GM12878 (cell line): ENCODE measurements around the gene SLC36A4. TPM values are rescaled to one million over a fixed set of nuclear protein-coding genes. Genes with fewer than 3 reads are reported as not detected.

Experiments used
- ATAC-seq: fragments of 200-7000 bp; cut with Tn5 transposase; 3 replicates; pipeline ENCODE4 v1.9.1; 2020; ENCODE audit warnings: mild to moderate bottlenecking, moderate library complexity
- BruUV-seq: library from RNA; stranded (reverse); fragments of 400-500 nt; replicated peaks from 2 replicates; lab custom pipeline; 2021; lab: Mats Ljungman, UMichigan
- CTCF ChIA-PET: fragments of 300-600 bp; sonication (Branson Sonifier 250); formaldehyde crosslinking; extraction: SDS; loops from one replicate; lab custom pipeline; 2021; ENCODE audit warnings: inconsistent platforms; lab: Yijun Ruan, JAX
- POLR2A ChIA-PET: fragments of 350-600 bp; formaldehyde crosslinking; extraction: SDS; loops from one replicate; lab custom pipeline; 2021; ENCODE audit warnings: inconsistent platforms; lab: Charles Lee
- RAD21 ChIA-PET: fragments of 300-600 bp; sonication (Branson Sonifier 250); formaldehyde crosslinking; loops from one replicate; lab custom pipeline; 2023; ENCODE audit warnings: antibody characterized with exemption; ENCODE audit not compliant: unreplicated experiment; lab: Charles Lee
- SMC1A ChIA-PET: fragments of 300-600 bp; sonication (Branson Sonifier 250); formaldehyde crosslinking; loops from one replicate; lab custom pipeline; 2023; ENCODE audit not compliant: unreplicated experiment, uncharacterized antibody; lab: Charles Lee
- DNase-seq: peaks from one replicate; pipeline ENCODE4 v3.0.0-alpha.2; 2011; ENCODE audit warnings: low read depth, low spot score
- FAIRE-seq: peaks from 3 replicates; lab custom pipeline; 2011; peaks lifted over from hg19 to GRCh38; lab: Jason Lieb, UNC
- H2AFZ ChIP-seq: 2 replicates; pipeline ENCODE4 v1.6.0; 2011; ENCODE audit warnings: low read depth, low read length, control low read depth; ENCODE audit not compliant: control insufficient read depth
- H3K27ac ChIP-seq: 2 replicates; pipeline ENCODE4 v1.5.1; 2011; ENCODE audit warnings: control low read depth; ENCODE audit not compliant: control insufficient read depth, insufficient read depth
- H3K27me3 ChIP-seq, 2 experiments: replicated peaks in 1 of 2; 2 replicates each; pipeline versions ENCODE4 v1.6.0 to v1.6.1; 2011; ENCODE audit warnings: low read length in 1 of 2; ENCODE audit not compliant: control insufficient read depth in 2 of 2, insufficient read depth in 2 of 2
- H3K36me3 ChIP-seq, 2 experiments: 2 replicates each; pipeline ENCODE4 v1.5.1; 2011; ENCODE audit warnings: low read length in 1 of 2; ENCODE audit not compliant: control insufficient read depth in 2 of 2, insufficient read depth in 2 of 2
- H3K4me1 ChIP-seq: 2 replicates; pipeline ENCODE4 v1.6.1; 2011; ENCODE audit warnings: mild to moderate bottlenecking, low read length, moderate library complexity, mixed read lengths; ENCODE audit not compliant: control insufficient read depth, insufficient read depth
- H3K4me2 ChIP-seq: 2 replicates; pipeline ENCODE4 v1.6.0; 2011; ENCODE audit warnings: control low read depth; ENCODE audit not compliant: control insufficient read depth, insufficient read depth
- H3K4me3 ChIP-seq: fragments of 200-600 bp; sonication (generic); 2 replicates; pipeline ENCODE4 v1.5.1; 2016
- H3K79me2 ChIP-seq: 2 replicates; pipeline ENCODE4 v1.6.0; 2011; ENCODE audit warnings: low read length; ENCODE audit not compliant: control insufficient read depth, insufficient read depth
- H3K9ac ChIP-seq: 2 replicates; pipeline ENCODE4 v1.8.0; 2011; ENCODE audit warnings: low read length, control low read depth, mixed read lengths; ENCODE audit not compliant: control insufficient read depth, insufficient read depth
- H3K9me3 ChIP-seq: replicated peaks from 3 replicates; pipeline ENCODE4 v1.5.1; 2011; ENCODE audit warnings: mild to moderate bottlenecking, low read length; ENCODE audit not compliant: control insufficient read depth, insufficient read depth
- H4K20me1 ChIP-seq: 2 replicates; pipeline ENCODE4 v1.6.0; 2011; ENCODE audit not compliant: control insufficient read depth, insufficient read depth
- CHD2 ChIP-seq: IDR thresholded peaks from 2 replicates; pipeline ENCODE4 v1.6.1; 2011; ENCODE audit warnings: low read depth, low read length, improper control_type of control experiment, borderline replicate concordance
- CHD4 ChIP-seq: fragments of 200-600 bp; sonication (generic); IDR thresholded peaks from 2 replicates; pipeline ENCODE4 v1.6.1; 2016; ENCODE audit warnings: mild to moderate bottlenecking
- JUNB ChIP-seq: IDR thresholded peaks from 2 replicates; pipeline ENCODE4 v1.6.1; 2016; ENCODE audit warnings: antibody characterized with exemption, mild to moderate bottlenecking
- NR2C2 ChIP-seq: IDR thresholded peaks from 2 replicates; pipeline ENCODE4 v1.6.1; 2011; ENCODE audit warnings: borderline replicate concordance, low read depth; ENCODE audit not compliant: control insufficient read depth, insufficient read length
- PRDM15 ChIP-seq: fragments of 450-650 bp; formaldehyde crosslinking; IDR thresholded peaks from 2 replicates; pipeline ENCODE4 v1.4.0; 2020; ENCODE audit warnings: mild to moderate bottlenecking, moderate library complexity
- SMAD5 ChIP-seq: IDR thresholded peaks from 2 replicates; pipeline ENCODE4 v1.6.1; 2016; ENCODE audit warnings: antibody characterized with exemption, low read depth
- ZSCAN29 ChIP-seq: fragments of 450-650 bp; IDR thresholded peaks from 2 replicates; pipeline ENCODE4 v1.6.1; 2017; ENCODE audit warnings: mild to moderate bottlenecking, moderate library complexity
- in situ Hi-C: fragments of 300-500 bp; cut with MboI; formaldehyde crosslinking; loops from 9 replicates; pipeline ENCODE4 v1.14.3; 2018; ENCODE audit warnings: mixed read lengths
- intact Hi-C: fragments of 100-400 bp; cut with micrococcal nuclease; formaldehyde crosslinking; loops from one replicate; pipeline ENCODE4 v1.14.2; 2022; ENCODE audit not compliant: unreplicated experiment
- polyA plus RNA-seq, 11 experiments: library from polyadenylated mRNA; depleted of rRNA in 4 of 11; unstranded in 6 of 11; stranded (reverse) in 5 of 11; fragments of >200 nt; fragmentation: Nextera tagmentation in 4 of 11; fragmentation: Illumina TruSeq in 1 of 11; extraction: Ambion mirVana in 4 of 11; extraction: Trizol in 1 of 11; gene quantifications; 1 replicate in 1 of 11; 2 replicates in 10 of 11; pipeline versions ENCODE4 v1.2.1 to v1.2.3, GENCODE V29; 2011 to 2016; ENCODE audit warnings: inconsistent platforms in 2 of 11, missing spikeins in 2 of 11, low read depth in 1 of 11
- total RNA-seq, 4 experiments: library from RNA; depleted of rRNA in 3 of 4; stranded (reverse); fragments of >200 nt in 3 of 4; fragmentation: Illumina TruSeq in 1 of 4; extraction: Trizol in 1 of 4; gene quantifications; 2 replicates each; pipeline versions ENCODE4 v1.2.1 to v1.2.3, GENCODE V29; 2013 to 2021

The SLC36A4 gene
- total and polyA plus RNA-seq, 10 of the 15 experiments (the other 5 are each of a cell fraction or from before 2014, with no cell fraction given) = 1.4 to 12.5 (median 5.2) TPM

GRCh38 chr11:93220078-93220477 lies 22.3 kb upstream of the SLC36A4 start:
- CTCF ChIA-PET = no interaction called here
- RAD21 ChIA-PET = no interaction called here

More at GRCh38 chr11:93220078-93220477, 22.3 kb upstream of the SLC36A4 start:
- no peak overlapping the region for H3K27ac ChIP-seq
- H2AFZ ChIP-seq = no peak overlapping the region
- 0 out of 2 replicates have a peak, but pooled peaks cover 3% of the 10 kb centered on the region for H3K4me1 ChIP-seq
- H3K4me2 ChIP-seq = no peak overlapping the region
- intact Hi-C loops = no loop called here
- H3K9me3 ChIP-seq = no peaks in the 10 kb centered on the region
- TF ChIP-seq CHD2 (no peak), CHD4 (no peak), PRDM15 (CRISPR knock-in tag) (no peak), NR2C2 (no peak), JUNB (no peak), ZSCAN29 (no peak), SMAD5 (no peak)
- no peak overlapping the region for H3K9ac ChIP-seq
- no peaks in the 10 kb centered on the region for H3K36me3 ChIP-seq
- SMC1A ChIA-PET = interaction anchor here (1.3 kb wide), 1 partner anchor 278 kb away, joined by 5 read pairs; no protein-coding TSS in a partner anchor
- H3K79me2 ChIP-seq = no peaks in the 10 kb centered on the region
- POLR2A ChIA-PET = no interaction called here
- in situ Hi-C loops = no loop called here
- no peaks in the 10 kb centered on the region for H3K27me3 ChIP-seq
- no peak for FAIRE-seq
- no peak for ATAC-seq
- H4K20me1 ChIP-seq = no peaks in the 10 kb centered on the region
- H3K4me3 ChIP-seq = no peak overlapping the region
- no TSS peak for BruUV-seq
- no peak for DNase-seq
